NB4 (cell line): ENCODE measurements around the gene KRT8.

Experiments used
- DNase-seq: peaks from one replicate; pipeline ENCODE4 v3.0.0; 2010; ENCODE audit warnings: low read depth
- H3K4me3 ChIP-seq: one replicate; pipeline ENCODE4 v1.5.1; 2011; ENCODE audit warnings: mild to moderate bottlenecking, low read depth, low read length, moderate library complexity
- MYC ChIP-seq: IDR thresholded peaks from 2 replicates; pipeline ENCODE4 v1.6.1; 2011; ENCODE audit warnings: low read depth, low read length
- POLR2A ChIP-seq: IDR thresholded peaks from 2 replicates; pipeline ENCODE4 v1.6.1; 2011; ENCODE audit warnings: mild to moderate bottlenecking; ENCODE audit not compliant: insufficient read length; ENCODE audit errors: extremely low read depth
- TF ChIP-seq, protein P1 (sequence below): IDR thresholded peaks from 2 replicates; pipeline ENCODE4 v1.6.1; 2011; ENCODE audit warnings: low read depth, low read length
- TF ChIP-seq, protein P2 (sequence below): IDR thresholded peaks from one replicate; pipeline ENCODE4 v1.5.1; 2012; ENCODE audit warnings: low read depth, low read length

The KRT8 gene

GRCh38 chr12:52867152-52867551 lies 37.7 kb downstream of the KRT8 start:
- TF ChIP-seq POLR2A (no peak), MYC (no peak)
- TF ChIP-seq, protein P1, sequence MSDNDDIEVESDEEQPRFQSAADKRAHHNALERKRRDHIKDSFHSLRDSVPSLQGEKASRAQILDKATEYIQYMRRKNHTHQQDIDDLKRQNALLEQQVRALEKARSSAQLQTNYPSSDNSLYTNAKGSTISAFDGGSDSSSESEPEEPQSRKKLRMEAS, result no peak
- TF ChIP-seq, protein P2, sequence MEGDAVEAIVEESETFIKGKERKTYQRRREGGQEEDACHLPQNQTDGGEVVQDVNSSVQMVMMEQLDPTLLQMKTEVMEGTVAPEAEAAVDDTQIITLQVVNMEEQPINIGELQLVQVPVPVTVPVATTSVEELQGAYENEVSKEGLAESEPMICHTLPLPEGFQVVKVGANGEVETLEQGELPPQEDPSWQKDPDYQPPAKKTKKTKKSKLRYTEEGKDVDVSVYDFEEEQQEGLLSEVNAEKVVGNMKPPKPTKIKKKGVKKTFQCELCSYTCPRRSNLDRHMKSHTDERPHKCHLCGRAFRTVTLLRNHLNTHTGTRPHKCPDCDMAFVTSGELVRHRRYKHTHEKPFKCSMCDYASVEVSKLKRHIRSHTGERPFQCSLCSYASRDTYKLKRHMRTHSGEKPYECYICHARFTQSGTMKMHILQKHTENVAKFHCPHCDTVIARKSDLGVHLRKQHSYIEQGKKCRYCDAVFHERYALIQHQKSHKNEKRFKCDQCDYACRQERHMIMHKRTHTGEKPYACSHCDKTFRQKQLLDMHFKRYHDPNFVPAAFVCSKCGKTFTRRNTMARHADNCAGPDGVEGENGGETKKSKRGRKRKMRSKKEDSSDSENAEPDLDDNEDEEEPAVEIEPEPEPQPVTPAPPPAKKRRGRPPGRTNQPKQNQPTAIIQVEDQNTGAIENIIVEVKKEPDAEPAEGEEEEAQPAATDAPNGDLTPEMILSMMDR, result no peak
- DNase-seq, result no peak
- H3K4me3 ChIP-seq, result no peak overlapping the region

GRCh38 chr12:52865090-52865944 lies 39.6 kb downstream of the KRT8 start:
- TF ChIP-seq, protein P1, result no peak
- TF ChIP-seq, protein P2, result peak; percentile 86
- TF ChIP-seq MYC, result no peak
- H3K4me3 ChIP-seq, result no peak overlapping the region
- DNase-seq, result peak; percentile 56

GRCh38 chr12:52862023-52862422 lies 42.9 kb downstream of the KRT8 start:
- DNase-seq, result no peak
- no peak for TF ChIP-seq MYC
- no peak for TF ChIP-seq POLR2A
- TF ChIP-seq, protein P2, result no peak
- TF ChIP-seq, protein P1, result no peak
- no peak overlapping the region for H3K4me3 ChIP-seq

GRCh38 chr12:52861511-52861910 lies 43.4 kb downstream of the KRT8 start:
- H3K4me3 ChIP-seq, result no peak overlapping the region
- no peak for DNase-seq
- TF ChIP-seq, protein P1, result no peak
- TF ChIP-seq, protein P2, result no peak
- TF ChIP-seq MYC (no peak), POLR2A (no peak)

- H3K4me3 ChIP-seq, result no peak overlapping the region
- TF ChIP-seq POLR2A (no peak), MYC (no peak)
- TF ChIP-seq, protein P1, result no peak
- TF ChIP-seq, protein P2, result no peak
- peak; percentile 26 for DNase-seq
These were observed 44.6 kb downstream of the KRT8 start for GRCh38 chr12:52860102-52860823.
